Activated CD4-positive, alpha-beta memory T cell treated with anti-CD3 and anti-CD28 coated beads for 36 hours (primary cell): Measurements from ENCODE around the gene NFX1. TPM values are rescaled to one million over a fixed set of nuclear protein-coding genes. Genes with fewer than 3 reads are reported as not detected.
A peak's percentile ranks its signal among the peaks of the same experiment; 100 is the strongest.
"Not testable (repeated sequence)": the region's sequence is repeated elsewhere in the genome, so short reads cannot be mapped to it uniquely, and the experiment has no call there.

Experiments
- CTCF ChIA-PET: fragments of 350-600 bp; sonication (Branson Sonifier 250); formaldehyde crosslinking; loops from one replicate; lab custom pipeline; 2021; ENCODE audit warnings: antibody characterized with exemption, inconsistent platforms; lab: Charles Lee
- POLR2A ChIA-PET: fragments of 350-600 bp; sonication (Branson Sonifier 250); formaldehyde crosslinking; loops from one replicate; lab custom pipeline; 2021; ENCODE audit warnings: antibody characterized with exemption; lab: Charles Lee
- DNase-seq: peaks from one replicate; pipeline ENCODE4 v3.0.0-alpha.2; 2020
- H3K27ac Mint-ChIP-seq: one replicate; pipeline ENCODE4 v1.8.0; 2021; ENCODE audit warnings: mixed read lengths
- H3K27me3 Mint-ChIP-seq: one replicate; pipeline ENCODE4 v1.8.0; 2021; ENCODE audit warnings: mixed read lengths
- H3K36me3 Mint-ChIP-seq: one replicate; pipeline ENCODE4 v1.8.0; 2021; ENCODE audit warnings: mixed read lengths
- H3K4me1 Mint-ChIP-seq: one replicate; pipeline ENCODE4 v1.8.0; 2021; ENCODE audit warnings: low read depth, mixed read lengths
- H3K4me3 Mint-ChIP-seq: one replicate; pipeline ENCODE4 v1.8.0; 2021; ENCODE audit warnings: mild to moderate bottlenecking, mixed read lengths
- H3K9me3 Mint-ChIP-seq: one replicate; pipeline ENCODE4 v1.8.0; 2021; ENCODE audit warnings: mixed read lengths
- intact Hi-C: fragments of 100-400 bp; cut with micrococcal nuclease; formaldehyde crosslinking; loops from one replicate; pipeline ENCODE4 v1.15.1; 2023
- total RNA-seq, 2 experiments: library from RNA; stranded (reverse); gene quantifications; one replicate each; pipeline ENCODE4 v1.2.3, GENCODE V29; 2021

Gene NFX1
- total RNA-seq, 2 experiments from 2014 or later, result 36.5 to 38.6 TPM

DNA sequence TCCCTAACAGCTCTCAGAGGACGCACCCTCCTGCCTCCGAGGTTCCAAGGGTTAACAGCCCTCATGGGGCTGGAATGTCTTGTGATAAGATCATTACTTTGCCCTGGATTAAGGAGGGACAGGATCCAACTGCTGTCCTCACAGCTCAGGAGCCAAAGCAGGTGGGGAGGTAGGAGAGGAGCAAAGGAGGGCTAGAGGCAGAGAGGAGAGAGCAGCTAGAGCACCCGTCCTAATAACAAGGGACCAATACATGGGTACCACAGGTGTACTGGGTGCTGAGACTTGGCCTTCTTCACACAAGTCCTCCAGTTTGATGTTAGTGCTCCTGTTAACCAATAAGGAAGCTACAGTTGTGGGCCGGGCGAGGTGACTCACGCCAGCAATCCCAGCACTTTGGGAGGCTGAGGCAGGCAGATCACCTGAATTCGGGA is 102.3 kb downstream of the NFX1 start:
- H3K9me3 Mint-ChIP-seq, H3K4me3 Mint-ChIP-seq, DNase-seq, H3K27me3 Mint-ChIP-seq, H3K27ac Mint-ChIP-seq, intact Hi-C loops, POLR2A ChIA-PET, H3K4me1 Mint-ChIP-seq, H3K36me3 Mint-ChIP-seq: not testable (repeated sequence)
- CTCF ChIA-PET, result interaction anchor here (1.5 to 1.7 kb wide), 2 partner anchors 18 to 74 kb away, joined by 5 read pairs; no protein-coding TSS in a partner anchor

DNA sequence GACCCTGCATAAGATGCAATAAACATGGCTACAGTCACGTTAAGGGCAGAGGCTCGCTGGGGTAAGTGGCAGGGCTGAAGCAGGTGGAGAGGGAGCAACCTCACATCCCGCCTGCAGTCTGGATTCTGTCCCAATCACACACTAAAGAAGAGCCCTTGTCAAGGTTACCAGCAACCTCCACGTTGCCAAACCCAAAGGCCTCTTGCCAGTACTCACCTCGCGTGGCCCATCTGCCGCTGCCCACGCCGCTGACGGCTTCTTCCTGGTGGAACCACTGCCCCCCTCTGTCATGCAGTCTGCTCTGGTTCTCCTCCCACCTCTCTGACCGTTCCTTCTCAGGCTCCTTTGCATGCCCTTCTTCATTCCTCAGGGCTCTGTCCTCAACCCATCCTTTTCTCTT is 103.3 kb downstream of the NFX1 start:
- no peaks in the 10 kb centered on the region for H3K36me3 Mint-ChIP-seq
- CTCF ChIA-PET, result interaction anchor here (1.2 to 1.7 kb wide), 3 partner anchors 19 to 73 kb away, joined by 4 to 5 read pairs (median 5); no protein-coding TSS in a partner anchor
- H3K27ac Mint-ChIP-seq, result no peak overlapping the region

DNA sequence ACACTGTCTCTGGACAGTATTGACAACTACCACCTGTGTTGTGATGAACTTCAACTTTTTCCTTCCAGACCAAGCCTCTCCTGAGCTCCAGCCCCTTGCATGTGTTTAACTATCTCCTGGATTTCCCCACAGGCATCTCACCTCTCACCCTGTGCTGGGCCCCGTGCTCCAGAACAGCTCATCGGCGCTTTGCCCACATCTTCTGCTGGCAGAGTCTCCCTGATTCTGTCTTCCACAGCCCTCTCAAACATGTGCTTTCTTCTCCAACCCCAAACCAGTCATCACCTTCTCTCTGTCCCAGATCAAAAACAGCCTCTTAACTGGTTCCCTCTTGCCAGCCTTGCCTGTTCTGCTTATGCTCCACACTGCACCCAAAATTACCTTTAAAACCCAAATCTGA is 103.7 kb downstream of the NFX1 start:
- H3K36me3 Mint-ChIP-seq, H3K9me3 Mint-ChIP-seq, H3K27ac Mint-ChIP-seq, H3K4me1 Mint-ChIP-seq, DNase-seq, intact Hi-C loops, POLR2A ChIA-PET, H3K4me3 Mint-ChIP-seq, H3K27me3 Mint-ChIP-seq: not testable (repeated sequence)
- CTCF ChIA-PET, result interaction anchor here (1.2 kb wide), 1 partner anchor 22 kb away, joined by 4 read pairs; no protein-coding TSS in a partner anchor

More for the DNA sequence above, 103.3 kb downstream of the NFX1 start:
- POLR2A ChIA-PET, result no interaction called here
- no peaks in the 10 kb centered on the region for H3K4me1 Mint-ChIP-seq
- no peaks in the 10 kb centered on the region for H3K9me3 Mint-ChIP-seq
- DNase-seq, result no peak
- intact Hi-C loops, result no loop called here
- H3K27me3 Mint-ChIP-seq, result no peaks in the 10 kb centered on the region
- no peak overlapping the region for H3K4me3 Mint-ChIP-seq

DNA sequence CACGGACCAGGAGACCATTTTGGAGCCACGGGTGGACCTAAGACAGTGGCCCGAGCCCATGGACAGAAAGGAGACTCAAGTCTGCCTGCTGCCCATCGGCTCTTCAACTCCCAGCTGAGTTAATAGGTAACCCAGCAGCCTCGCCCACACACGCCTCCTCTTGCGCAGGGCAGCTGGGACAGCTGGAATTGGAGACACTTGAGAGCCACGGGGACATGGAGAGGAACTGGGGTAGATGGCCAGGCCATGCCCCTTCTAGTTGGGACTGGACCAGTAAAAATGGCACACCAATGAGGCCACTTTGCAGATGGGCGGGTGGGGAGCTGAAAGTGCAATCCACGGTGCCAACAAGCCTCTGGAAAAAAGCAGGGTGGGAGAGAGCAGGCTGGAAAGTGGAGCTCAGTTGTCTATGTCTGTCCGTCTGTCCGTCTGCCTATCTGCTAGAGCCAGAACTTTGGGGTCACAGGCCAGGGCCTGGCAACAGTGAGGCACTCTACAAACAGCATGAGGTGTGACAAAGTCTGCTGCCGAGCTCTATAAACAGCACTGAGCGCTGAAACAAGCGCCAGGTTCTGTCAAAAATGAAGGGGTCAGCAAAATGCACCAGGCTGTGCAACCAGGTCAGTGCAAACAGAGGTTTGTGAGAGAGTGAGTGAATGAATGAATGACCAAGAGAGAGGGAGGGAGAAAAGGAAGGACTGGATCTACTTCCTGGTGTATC is 105.0 kb downstream of the NFX1 start:
- H3K4me1 Mint-ChIP-seq, H3K4me3 Mint-ChIP-seq, H3K27ac Mint-ChIP-seq, intact Hi-C loops, H3K9me3 Mint-ChIP-seq, H3K36me3 Mint-ChIP-seq, POLR2A ChIA-PET, DNase-seq, H3K27me3 Mint-ChIP-seq: not testable (repeated sequence)
- CTCF ChIA-PET, result interaction anchor here (0.9 kb wide), 1 partner anchor 122 kb away, joined by 5 read pairs; no protein-coding TSS in a partner anchor

DNA sequence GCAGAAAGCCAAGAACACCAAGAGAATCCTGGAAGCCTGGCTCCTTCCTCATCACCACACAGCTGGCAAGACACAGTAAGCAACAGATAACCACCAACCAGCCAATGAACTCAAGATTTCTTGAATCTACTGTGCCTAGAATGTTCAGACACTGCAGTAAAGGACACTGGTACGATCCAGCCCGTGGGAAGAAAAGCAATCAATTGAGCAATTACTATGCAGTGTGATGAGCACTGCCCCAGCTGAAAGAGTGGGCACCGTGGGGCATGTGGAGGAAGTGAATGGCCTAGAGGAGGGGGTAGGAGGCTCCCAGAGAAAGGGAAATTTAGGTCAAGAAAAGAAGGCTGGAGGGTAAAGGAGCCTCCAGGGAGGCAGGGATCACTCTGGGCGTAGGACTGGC is 107.5 kb downstream of the NFX1 start:
- H3K4me3 Mint-ChIP-seq, H3K9me3 Mint-ChIP-seq, H3K36me3 Mint-ChIP-seq, H3K4me1 Mint-ChIP-seq, POLR2A ChIA-PET, DNase-seq, H3K27ac Mint-ChIP-seq, H3K27me3 Mint-ChIP-seq, intact Hi-C loops: not testable (repeated sequence)
- CTCF ChIA-PET, result interaction anchor here (1.2 kb wide), 1 partner anchor 67 kb away, joined by 4 read pairs; no protein-coding TSS in a partner anchor

DNA sequence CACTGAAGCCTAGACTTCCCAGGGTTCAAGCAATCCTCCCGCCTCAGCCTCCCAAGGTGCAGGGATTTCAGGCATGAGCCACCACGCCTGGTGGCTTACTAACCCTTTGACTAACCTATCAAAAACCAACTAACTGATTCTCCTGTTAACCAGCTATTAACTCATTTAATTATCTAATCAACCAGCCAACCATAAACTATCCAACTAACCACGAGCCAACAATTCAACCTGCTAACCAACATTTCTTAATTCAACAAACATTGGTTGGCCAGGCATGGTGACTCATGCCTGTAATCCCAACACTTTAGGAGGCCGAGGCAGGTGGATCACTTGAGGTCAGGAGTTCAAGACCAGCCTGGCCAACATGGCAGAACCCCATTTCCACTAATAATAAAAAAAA is 108.7 kb downstream of the NFX1 start:
- H3K27me3 Mint-ChIP-seq, H3K9me3 Mint-ChIP-seq, intact Hi-C loops, H3K4me3 Mint-ChIP-seq, DNase-seq, POLR2A ChIA-PET, H3K36me3 Mint-ChIP-seq, H3K4me1 Mint-ChIP-seq, H3K27ac Mint-ChIP-seq: not testable (repeated sequence)
- CTCF ChIA-PET, result interaction anchor here (1.1 to 2.0 kb wide), 2 partner anchors 15 to 68 kb away, joined by 5 to 7 read pairs; no protein-coding TSS in a partner anchor

DNA sequence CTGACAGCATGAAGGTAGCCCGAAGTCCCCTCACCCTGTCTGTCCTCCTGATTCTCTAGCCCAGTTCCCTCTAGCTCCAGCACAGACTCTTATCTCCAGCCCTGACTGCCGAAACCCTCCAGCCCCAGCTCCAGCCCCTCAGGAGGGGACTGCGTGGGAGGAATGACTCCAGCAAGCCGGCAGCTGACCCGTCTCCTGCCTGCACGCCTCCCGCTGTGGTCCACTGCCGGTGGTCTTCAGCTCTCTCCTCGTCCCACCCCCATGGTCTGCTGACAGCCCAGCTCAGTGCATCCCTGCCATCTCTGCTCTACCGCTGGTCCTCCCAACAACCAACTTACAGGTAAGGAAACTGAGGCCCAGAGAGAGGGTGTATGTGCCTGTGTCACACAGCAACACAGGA is 111.5 kb downstream of the NFX1 start:
- H3K36me3 Mint-ChIP-seq, H3K27me3 Mint-ChIP-seq, H3K27ac Mint-ChIP-seq, H3K4me1 Mint-ChIP-seq, POLR2A ChIA-PET, DNase-seq, H3K4me3 Mint-ChIP-seq, H3K9me3 Mint-ChIP-seq: not testable (repeated sequence)
- CTCF ChIA-PET, result interaction anchor here (3.6 to 5.3 kb wide), 2 partner anchors 66 to 71 kb away, joined by 25 to 113 read pairs; partner anchors contain the start of gene NOL6
- intact Hi-C loops, result loop anchor here (2.0 to 10.0 kb wide), 2 partner anchors 73 to 213 kb away; no protein-coding TSS in a partner anchor

DNA sequence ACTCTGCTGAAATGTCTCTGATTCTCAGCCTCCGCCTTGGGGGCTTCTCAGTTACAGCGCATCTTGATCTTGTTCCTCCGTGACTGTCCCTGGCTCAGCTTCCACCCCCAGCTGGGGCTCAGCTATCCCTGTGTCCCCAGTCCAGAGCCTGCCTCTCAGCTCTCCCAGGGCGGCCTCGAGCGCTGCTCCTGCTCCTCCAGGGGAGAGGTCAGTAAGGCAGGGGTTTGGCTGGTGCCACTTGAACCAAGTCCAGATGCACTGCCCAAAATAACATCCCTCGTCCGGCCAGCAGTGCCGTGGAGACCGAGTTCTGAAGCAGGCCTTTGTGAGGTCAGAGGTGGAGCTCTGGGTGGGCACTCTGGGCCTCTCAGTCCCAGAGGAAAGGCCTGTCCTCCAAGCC is 112.1 kb downstream of the NFX1 start, which contains the start of gene AQP7:
Gene AQP7 (minus strand): TSS at position 198 of the 400 bp plus-strand sequence. CDS start 1,306 bp downstream, outside the sequence.
- intact Hi-C loops, result loop anchor here (2.0 to 10.0 kb wide), 2 partner anchors 72 to 212 kb away; no protein-coding TSS in a partner anchor
- H3K9me3 Mint-ChIP-seq, H3K4me1 Mint-ChIP-seq, H3K27me3 Mint-ChIP-seq, DNase-seq, POLR2A ChIA-PET, H3K36me3 Mint-ChIP-seq: not testable (repeated sequence)
- Mint-ChIP-seq H3K27ac (peak within 1 kb of the TSS; percentile 13), H3K4me3 (peak within 1 kb of the TSS; percentile 26)
- CTCF ChIA-PET, result interaction anchor here (1.8 to 5.3 kb wide), 5 partner anchors 27 to 71 kb away, joined by 5 to 113 read pairs (median 24); partner anchors contain the start of gene NOL6

DNA sequence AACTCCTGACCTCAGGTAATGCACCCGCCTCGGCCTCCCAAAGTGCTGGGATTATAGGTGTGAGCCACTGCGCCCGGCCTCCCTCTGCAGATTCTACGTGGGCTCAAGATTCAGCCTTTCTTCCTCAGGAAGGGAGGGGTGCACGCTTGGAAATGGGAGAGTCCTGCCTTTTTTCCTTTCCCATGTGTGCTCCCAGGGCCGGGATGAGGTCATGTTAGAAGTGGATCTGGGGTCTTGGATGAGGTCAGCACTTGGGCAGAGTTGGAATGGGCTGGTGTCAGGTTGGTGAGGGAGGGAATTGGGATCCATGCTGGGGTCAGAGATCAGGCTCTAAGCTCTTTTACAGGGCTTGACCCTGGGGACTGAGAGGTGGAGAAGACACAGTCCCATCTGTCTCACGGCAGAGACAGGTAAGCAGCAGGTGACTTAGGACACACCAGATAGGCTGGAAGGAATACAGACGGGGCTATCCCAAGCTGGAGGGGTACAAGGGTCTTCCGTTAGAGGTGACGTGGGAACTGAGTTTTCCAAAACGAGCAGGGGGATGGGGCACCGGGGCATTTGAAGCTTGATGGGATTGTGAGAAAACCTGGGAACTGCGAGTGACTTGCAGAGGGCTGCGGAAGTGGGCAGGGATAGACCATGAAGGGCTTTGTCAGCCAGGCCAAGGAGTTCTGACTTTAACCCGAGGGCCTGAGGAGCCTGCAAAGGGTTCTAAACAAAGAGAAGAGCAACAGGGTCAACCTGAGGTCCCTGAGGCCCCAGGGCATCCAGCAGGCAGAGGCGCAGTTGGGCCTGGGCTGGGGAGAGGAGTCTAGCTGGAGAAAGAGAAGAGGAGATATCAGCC is 113.8 kb downstream of the NFX1 start:
- H3K4me1 Mint-ChIP-seq, result peaks cover 7% of the 10 kb centered on the region
- H3K27me3 Mint-ChIP-seq, result no peaks in the 10 kb centered on the region
- H3K4me3 Mint-ChIP-seq, result no peak overlapping the region
- H3K27ac Mint-ChIP-seq, result no peak overlapping the region
- intact Hi-C loops, result loop anchor here (1.0 to 10.0 kb wide), 3 partner anchors 62 to 211 kb away; no protein-coding TSS in a partner anchor
- no peaks in the 10 kb centered on the region for H3K36me3 Mint-ChIP-seq
- no peaks in the 10 kb centered on the region for H3K9me3 Mint-ChIP-seq
- CTCF ChIA-PET, result interaction anchor here (0.9 to 5.3 kb wide), 15 partner anchors 11 to 212 kb away, joined by 3 to 113 read pairs (median 5); partner anchors contain the start of genes AQP3 and NOL6
- DNase-seq, result no peak
- POLR2A ChIA-PET, result interaction anchor here (0.8 kb wide), 1 partner anchor 11 kb away, joined by 3 read pairs; no protein-coding TSS in a partner anchor

DNA sequence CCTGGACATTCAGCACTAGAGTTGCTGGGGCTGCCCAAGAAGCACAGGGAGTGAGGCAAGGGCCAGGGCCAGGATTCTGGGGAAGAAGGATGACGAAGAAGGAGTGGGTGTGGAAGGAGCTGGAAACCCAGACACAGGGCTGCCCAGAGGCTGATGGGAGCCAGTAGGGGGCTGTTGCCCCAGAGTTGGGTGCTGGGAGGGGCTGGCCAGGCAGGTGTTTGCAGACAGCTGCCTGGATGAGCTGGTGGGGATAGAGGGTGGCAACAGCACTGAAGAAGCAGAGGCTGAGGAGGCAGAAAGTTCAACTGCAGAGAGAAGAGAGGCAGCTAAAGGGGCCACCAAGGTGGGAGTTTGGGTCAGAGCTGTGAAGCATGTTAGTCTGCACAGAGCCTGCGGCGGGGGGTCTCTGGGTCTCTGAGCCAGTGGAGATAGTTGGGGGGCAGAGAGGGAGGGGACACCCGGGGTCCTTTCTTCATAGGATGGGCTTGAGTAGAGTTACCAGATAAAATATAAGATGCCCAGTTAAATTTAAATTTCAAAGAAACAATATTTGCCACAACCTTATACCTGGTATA is 114.6 kb downstream of the NFX1 start:
- DNase-seq, result no peak
- ChIA-PET POLR2A (no interaction called here), CTCF (interaction anchor here (0.6 to 5.3 kb wide), 7 partner anchors 10 to 112 kb away, joined by 3 to 113 read pairs (median 24); partner anchors contain the start of gene NOL6)
- Mint-ChIP-seq H3K4me1 (peaks cover 7% of the 10 kb centered on the region), H3K9me3 (no peaks in the 10 kb centered on the region), H3K27me3 (no peaks in the 10 kb centered on the region), H3K4me3 (no peak overlapping the region), H3K36me3 (no peaks in the 10 kb centered on the region), H3K27ac (no peak overlapping the region)
- intact Hi-C loops, result loop anchor here (10.0 kb wide), 1 partner anchor 210 kb away; no protein-coding TSS in a partner anchor

DNA sequence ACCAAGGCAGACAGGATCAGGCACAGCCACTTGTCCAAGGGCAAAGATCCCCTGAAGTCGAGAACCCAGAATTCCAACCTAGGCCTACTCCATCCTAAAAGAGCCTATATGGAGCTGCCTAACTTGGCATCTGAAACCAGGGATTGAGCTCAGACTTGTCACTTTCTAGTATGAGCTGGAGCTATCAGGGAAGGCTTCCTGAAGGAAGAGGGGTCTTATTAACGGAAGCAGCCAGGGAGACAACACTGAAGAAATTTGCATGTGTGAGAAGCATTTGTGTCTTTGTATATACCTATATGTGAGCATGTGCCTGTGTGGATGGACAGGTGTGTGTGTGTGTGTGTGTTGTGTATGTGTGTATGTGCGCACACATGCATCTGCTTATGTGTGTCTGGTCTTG is 116.7 kb downstream of the NFX1 start:
- Mint-ChIP-seq H3K36me3 (no peaks in the 10 kb centered on the region), H3K27me3 (no peaks in the 10 kb centered on the region), H3K4me1 (peaks cover 7% of the 10 kb centered on the region), H3K4me3 (no peak overlapping the region), H3K27ac (no peak overlapping the region), H3K9me3 (no peaks in the 10 kb centered on the region)
- ChIA-PET CTCF (interaction anchor here (0.9 to 1.8 kb wide), 4 partner anchors 9 to 60 kb away, joined by 3 to 8 read pairs (median 4); no protein-coding TSS in a partner anchor), POLR2A (no interaction called here)
- intact Hi-C loops, result loop anchor here (10.0 kb wide), 1 partner anchor 208 kb away; no protein-coding TSS in a partner anchor
- DNase-seq, result no peak
